ENCODE results near the gene CGNL1. TPM values are rescaled to one million over a fixed set of nuclear protein-coding genes. Genes with fewer than 3 reads are reported as not detected.
A peak's percentile ranks its signal among the peaks of the same experiment; 100 is the strongest.

Gene CGNL1
- total and polyA plus RNA-seq, 2 experiments from 2014 or later = 11.4 to 13.1 TPM

GRCh38 chr15:57561041-57561711 lies 184.9 kb downstream of the CGNL1 start:
- Histone ChIP-seq H3K27ac (peak overlapping the region; percentile 66), H3K4me2 (no peak overlapping the region), H3K9me2 (replicated peaks; ENCODE audit: insufficient read depth) (no peaks in the 10 kb centered on the region), H3K9me3 (ENCODE audit: low read depth) (no peaks in the 10 kb centered on the region), H3K27me3 (no peaks in the 10 kb centered on the region), H4K20me1 (ENCODE audit: insufficient read depth, poor library complexity, severe bottlenecking) (no peaks in the 10 kb centered on the region), H3K79me2 (no peaks in the 10 kb centered on the region), H2AFZ (no peak overlapping the region), H3K4me3 (no peak overlapping the region), H3K36me3 (replicated peaks; ENCODE audit: insufficient read depth, low read depth) (no peaks in the 10 kb centered on the region), H3K4me1 (ENCODE audit: insufficient read depth) (peaks cover 3% of the 10 kb centered on the region)
- DNase-seq (ENCODE audit: low spot score) = peak; percentile 89
- TF ChIP-seq CTCF (IDR thresholded peaks at IDR 0.05; ENCODE audit: poor library complexity) = peak; percentile 82
- no peak for TF ChIP-seq EZH2phosphoT487 (IDR thresholded peaks at IDR 0.05; ENCODE audit: low read depth, severe bottlenecking, unreplicated experiment)
- TF ChIP-seq EZH2 (IDR thresholded peaks at IDR 0.05; ENCODE audit: borderline replicate concordance) = no peak
- WGBS (ENCODE audit: low lambda C conversion rate, missing lambda C conversion rate) = 63% methylated on average over 9 of the region's 9 CpGs

- H3K9me3 ChIP-seq (ENCODE audit: low read depth) = no peaks in the 10 kb centered on the region
- 63% methylated on average over 11 of the region's 11 CpGs for WGBS (ENCODE audit: low lambda C conversion rate, missing lambda C conversion rate)
- H2AFZ ChIP-seq = no peak overlapping the region
- peaks cover 3% of the 10 kb centered on the region for H3K4me1 ChIP-seq (ENCODE audit: insufficient read depth)
- no peak overlapping the region for H3K4me3 ChIP-seq
- no peak for TF ChIP-seq CTCF (IDR thresholded peaks at IDR 0.05; ENCODE audit: poor library complexity)
- no peak for TF ChIP-seq EZH2 (IDR thresholded peaks at IDR 0.05; ENCODE audit: borderline replicate concordance)
- no peak for TF ChIP-seq EZH2phosphoT487 (IDR thresholded peaks at IDR 0.05; ENCODE audit: low read depth, severe bottlenecking, unreplicated experiment)
- H3K36me3 ChIP-seq (replicated peaks; ENCODE audit: insufficient read depth, low read depth) = no peaks in the 10 kb centered on the region
- H3K27ac ChIP-seq = peak overlapping the region; percentile 66
- no peaks in the 10 kb centered on the region for H4K20me1 ChIP-seq (ENCODE audit: insufficient read depth, poor library complexity, severe bottlenecking)
- H3K4me2 ChIP-seq = no peak overlapping the region
- DNase-seq (ENCODE audit: low spot score) = no peak
- H3K9me2 ChIP-seq (replicated peaks; ENCODE audit: insufficient read depth) = no peaks in the 10 kb centered on the region
- H3K27me3 ChIP-seq = no peaks in the 10 kb centered on the region
- no peaks in the 10 kb centered on the region for H3K79me2 ChIP-seq
These were observed 186.0 kb downstream of the CGNL1 start for GRCh38 chr15:57562196-57562769.

GRCh38 chr15:57563416-57563815 lies 187.1 kb downstream of the CGNL1 start:
- Histone ChIP-seq H3K27ac (no peak overlapping the region), H3K79me2 (no peaks in the 10 kb centered on the region), H4K20me1 (ENCODE audit: insufficient read depth, poor library complexity, severe bottlenecking) (no peaks in the 10 kb centered on the region), H2AFZ (no peak overlapping the region), H3K4me3 (no peak overlapping the region), H3K4me1 (ENCODE audit: insufficient read depth) (peaks cover 12% of the 10 kb centered on the region), H3K36me3 (replicated peaks; ENCODE audit: insufficient read depth, low read depth) (no peaks in the 10 kb centered on the region), H3K9me2 (replicated peaks; ENCODE audit: insufficient read depth) (no peaks in the 10 kb centered on the region), H3K27me3 (no peaks in the 10 kb centered on the region), H3K4me2 (no peak overlapping the region), H3K9me3 (ENCODE audit: low read depth) (no peaks in the 10 kb centered on the region)
- no peak for TF ChIP-seq EZH2 (IDR thresholded peaks at IDR 0.05; ENCODE audit: borderline replicate concordance)
- no peak for TF ChIP-seq EZH2phosphoT487 (IDR thresholded peaks at IDR 0.05; ENCODE audit: low read depth, severe bottlenecking, unreplicated experiment)
- no peak for TF ChIP-seq CTCF (IDR thresholded peaks at IDR 0.05; ENCODE audit: poor library complexity)
- DNase-seq (ENCODE audit: low spot score) = no peak
- WGBS (ENCODE audit: low lambda C conversion rate, missing lambda C conversion rate) = 96% methylated on average over 6 of the region's 6 CpGs

Measured in hepatocyte (in vitro differentiated cells).